Hepatocyte (in vitro differentiated cells): ENCODE results near the gene MYO1D.

Experiments used
- EZH2 ChIP-seq: fragments of 200-600 bp; sonication (generic); IDR thresholded peaks from 2 replicates; pipeline ENCODE4 v1.6.1; 2016; ENCODE audit warnings: antibody characterized with exemption, mild to moderate bottlenecking, borderline replicate concordance
- TF ChIP-seq, protein P1 (sequence below): fragments of 200-600 bp; sonication (generic); IDR thresholded peaks from 2 replicates; pipeline ENCODE4 v1.5.1; 2016; ENCODE audit warnings: antibody characterized with exemption, mild to moderate bottlenecking; ENCODE audit not compliant: poor library complexity

DNA sequence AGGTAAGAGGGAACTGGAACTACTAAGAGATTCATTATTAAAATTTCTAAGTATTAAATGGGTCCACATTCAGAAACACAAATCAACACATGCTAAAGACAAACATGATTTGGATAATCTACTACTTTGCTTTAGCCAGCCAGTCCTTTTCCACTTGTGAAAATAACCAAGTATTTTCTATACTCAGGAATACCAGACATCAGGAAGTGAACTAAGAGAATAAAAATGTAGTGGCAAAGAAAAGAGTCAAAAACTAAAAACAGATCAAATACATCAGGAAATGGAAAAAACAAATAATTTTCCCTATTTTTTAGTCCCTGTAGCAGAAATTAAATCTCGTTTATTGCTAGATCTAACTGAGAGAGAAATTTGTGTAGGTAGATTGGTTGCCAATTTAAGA, 78.0 kb downstream of the MYO1D start:
- TF ChIP-seq, protein P1, sequence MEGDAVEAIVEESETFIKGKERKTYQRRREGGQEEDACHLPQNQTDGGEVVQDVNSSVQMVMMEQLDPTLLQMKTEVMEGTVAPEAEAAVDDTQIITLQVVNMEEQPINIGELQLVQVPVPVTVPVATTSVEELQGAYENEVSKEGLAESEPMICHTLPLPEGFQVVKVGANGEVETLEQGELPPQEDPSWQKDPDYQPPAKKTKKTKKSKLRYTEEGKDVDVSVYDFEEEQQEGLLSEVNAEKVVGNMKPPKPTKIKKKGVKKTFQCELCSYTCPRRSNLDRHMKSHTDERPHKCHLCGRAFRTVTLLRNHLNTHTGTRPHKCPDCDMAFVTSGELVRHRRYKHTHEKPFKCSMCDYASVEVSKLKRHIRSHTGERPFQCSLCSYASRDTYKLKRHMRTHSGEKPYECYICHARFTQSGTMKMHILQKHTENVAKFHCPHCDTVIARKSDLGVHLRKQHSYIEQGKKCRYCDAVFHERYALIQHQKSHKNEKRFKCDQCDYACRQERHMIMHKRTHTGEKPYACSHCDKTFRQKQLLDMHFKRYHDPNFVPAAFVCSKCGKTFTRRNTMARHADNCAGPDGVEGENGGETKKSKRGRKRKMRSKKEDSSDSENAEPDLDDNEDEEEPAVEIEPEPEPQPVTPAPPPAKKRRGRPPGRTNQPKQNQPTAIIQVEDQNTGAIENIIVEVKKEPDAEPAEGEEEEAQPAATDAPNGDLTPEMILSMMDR = no peak
- TF ChIP-seq EZH2 = no peak
